Measurements from ENCODE around the gene CCDC6. TPM values are rescaled to one million over a fixed set of nuclear protein-coding genes. Genes with fewer than 3 reads are reported as not detected.

Gene CCDC6
- total and polyA plus RNA-seq, 2 of the 8 experiments (the other 6 are each of a cell fraction or from before 2014, with no cell fraction given) = 42.2 to 74.4 TPM

- TF ChIP-seq CHD7 (IDR thresholded peaks at IDR 0.05; ENCODE audit: insufficient replicate concordance, low read length) = no peak
- TF ChIP-seq CHD1 (IDR thresholded peaks at IDR 0.05; ENCODE audit: low read depth, low read length) = no peak
- TF ChIP-seq SAP30 (IDR thresholded peaks at IDR 0.05; ENCODE audit: insufficient read depth, insufficient replicate concordance, low read length) = no peak
- TF ChIP-seq JUND (IDR thresholded peaks at IDR 0.05; ENCODE audit: low read length) = no peak
- no peak for TF ChIP-seq KDM1A (IDR thresholded peaks at IDR 0.05; ENCODE audit: borderline replicate concordance, low read length)
- TF ChIP-seq POU5F1 (IDR thresholded peaks at IDR 0.05; ENCODE audit: low read depth, low read length) = no peak
- TF ChIP-seq ZNF274 (IDR thresholded peaks at IDR 0.05; ENCODE audit: borderline replicate concordance, extremely low read depth, low read length) = no peak
- no peak for TF ChIP-seq JUN (IDR thresholded peaks at IDR 0.05; ENCODE audit: low read depth, low read length)
- TF ChIP-seq HDAC2 (IDR thresholded peaks at IDR 0.05; ENCODE audit: borderline replicate concordance in 1 of 2, low read depth in 2 of 2, low read length in 2 of 2) = peak in 1 of 2 experiments; percentile 94; a peak in 1 of 4 replicates
- peak; percentile 64; the same call in 1 of the 2 replicates for TF ChIP-seq EGR1 (IDR thresholded peaks at IDR 0.05; ENCODE audit: borderline replicate concordance, low read depth, low read length)
Observed at GRCh38 chr10:59906417-59907202, at the start of gene CCDC6 (continued).

Measured in H1 (cell line).